Thyroid gland (tissue), 4 donors: ENCODE results near the gene C4B.

Experiments
- CTCF ChIP-seq, 6 experiments: fragments of 200-600 bp in 3 of 6; fragments of 450-650 bp in 3 of 6; sonication (generic) in 3 of 6; IDR thresholded peaks; one replicate each; pipeline ENCODE4 v1.5.1; 2016 to 2019; ENCODE audit warnings: antibody characterized with exemption in 6 of 6, mild to moderate bottlenecking in 2 of 6, inconsistent platforms in 1 of 6, moderate library complexity in 1 of 6
- POLR2A ChIP-seq, 2 donors: fragments of 450-650 bp; IDR thresholded peaks; one replicate each; pipeline ENCODE4 v1.6.1; 2017; ENCODE audit warnings: antibody characterized with exemption in 2 of 2, mild to moderate bottlenecking in 2 of 2, moderate library complexity in 1 of 2

GRCh38 chr6:32047084-32047478, 32.5 kb downstream of the C4B start:
- TF ChIP-seq CTCF (IDR thresholded peaks at IDR 0.05): no peak
- TF ChIP-seq POLR2A (IDR thresholded peaks at IDR 0.05): no peak
